Stimulated activated CD8-positive, alpha-beta memory T cell treated with anti-CD3 and anti-CD28 coated beads, Interleukin-12 subunit alpha, Interleukin-12 subunit beta, amount 100 ng/mL, for 1 hour (primary cell): ENCODE measurements around the gene ZSWIM3.
"Not testable (repeated sequence)": the region's sequence is repeated elsewhere in the genome, so short reads cannot be mapped to it uniquely, and the experiment has no call there.

ENCODE experiments used
- DNase-seq: peaks from one replicate; pipeline ENCODE4 v3.0.0-alpha.2; 2020; ENCODE audit warnings: low read depth

Gene ZSWIM3

DNA sequence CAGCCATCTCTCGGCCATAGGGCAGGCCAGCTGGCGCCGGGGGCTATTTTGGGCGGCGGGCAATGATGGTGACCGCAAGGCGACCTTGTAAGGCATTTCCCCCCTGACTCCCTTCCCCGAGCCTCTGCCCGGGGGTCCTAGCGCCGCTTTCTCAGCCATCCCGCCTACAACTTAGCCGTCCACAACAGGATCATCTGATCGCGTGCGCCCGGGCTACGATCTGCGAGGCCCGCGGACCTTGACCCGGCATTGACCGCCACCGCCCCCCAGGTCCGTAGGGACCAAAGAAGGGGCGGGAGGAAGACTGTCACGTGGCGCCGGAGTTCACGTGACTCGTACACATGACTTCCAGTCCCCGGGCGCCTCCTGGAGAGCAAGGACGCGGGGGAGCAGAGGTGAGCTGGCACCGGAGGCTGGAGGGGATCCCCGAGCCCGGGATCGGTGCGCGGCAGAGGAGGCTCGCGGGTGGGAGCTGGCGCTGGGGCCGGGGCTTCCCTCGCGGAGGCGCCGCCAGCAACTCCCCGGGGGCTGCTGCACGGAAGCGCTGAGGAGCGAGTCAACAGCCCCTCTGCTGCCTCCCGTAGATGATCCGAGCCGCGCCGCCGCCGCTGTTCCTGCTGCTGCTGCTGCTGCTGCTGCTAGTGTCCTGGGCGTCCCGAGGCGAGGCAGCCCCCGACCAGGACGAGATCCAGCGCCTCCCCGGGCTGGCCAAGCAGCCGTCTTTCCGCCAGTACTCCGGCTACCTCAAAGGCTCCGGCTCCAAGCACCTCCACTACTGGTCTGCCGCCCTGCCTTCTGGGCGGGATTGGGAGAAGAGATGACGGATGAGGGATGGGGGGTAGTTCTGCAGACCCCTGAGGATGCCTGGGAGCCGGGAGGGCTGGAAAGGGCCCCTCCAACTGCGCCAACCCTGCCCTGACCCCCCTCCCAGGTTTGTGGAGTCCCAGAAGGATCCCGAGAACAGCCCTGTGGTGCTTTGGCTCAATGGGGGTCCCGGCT is 33.9 kb downstream of the ZSWIM3 start, which contains the start of the genes CTSA and NEURL2:
CTSA (plus strand) TSS at position 351 of the 999 bp plus-strand sequence; CDS start at position 585, 234 bp downstream.
NEURL2 (minus strand) TSS at position 224 of the 999 bp plus-strand sequence; CDS start at position 7, 217 bp downstream.
- DNase-seq = peak; percentile 78

DNA sequence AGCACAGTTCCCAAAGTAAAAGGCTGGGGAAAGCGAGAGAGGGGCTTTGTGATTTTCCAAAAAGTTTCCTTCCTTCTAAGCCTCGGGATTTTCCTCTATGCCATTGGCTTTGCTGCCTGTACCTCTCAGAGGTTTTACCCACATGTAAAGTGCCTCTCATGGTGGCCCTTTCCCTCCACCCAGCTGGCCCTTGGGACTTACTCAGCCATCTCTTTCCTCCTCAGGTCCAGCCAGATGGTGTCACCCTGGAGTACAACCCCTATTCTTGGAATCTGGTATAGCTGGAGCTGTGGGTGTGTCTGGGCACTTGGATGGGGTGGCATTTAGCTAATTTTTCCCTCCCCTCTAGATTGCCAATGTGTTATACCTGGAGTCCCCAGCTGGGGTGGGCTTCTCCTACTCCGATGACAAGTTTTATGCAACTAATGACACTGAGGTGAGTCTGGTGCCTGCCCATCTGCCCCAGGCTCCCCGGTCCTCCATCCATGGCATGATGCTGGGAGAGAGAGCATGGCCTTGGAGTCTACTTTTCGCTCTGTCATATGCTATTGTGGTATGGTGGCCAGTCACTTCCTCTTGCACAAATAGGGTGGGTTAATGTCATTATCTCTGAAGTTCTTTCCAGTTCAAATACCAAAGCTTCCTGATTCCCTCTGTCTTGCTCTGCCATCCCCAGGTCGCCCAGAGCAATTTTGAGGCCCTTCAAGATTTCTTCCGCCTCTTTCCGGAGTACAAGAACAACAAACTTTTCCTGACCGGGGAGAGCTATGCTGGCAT is 34.8 kb downstream of the ZSWIM3 start:
- DNase-seq = no peak

DNA sequence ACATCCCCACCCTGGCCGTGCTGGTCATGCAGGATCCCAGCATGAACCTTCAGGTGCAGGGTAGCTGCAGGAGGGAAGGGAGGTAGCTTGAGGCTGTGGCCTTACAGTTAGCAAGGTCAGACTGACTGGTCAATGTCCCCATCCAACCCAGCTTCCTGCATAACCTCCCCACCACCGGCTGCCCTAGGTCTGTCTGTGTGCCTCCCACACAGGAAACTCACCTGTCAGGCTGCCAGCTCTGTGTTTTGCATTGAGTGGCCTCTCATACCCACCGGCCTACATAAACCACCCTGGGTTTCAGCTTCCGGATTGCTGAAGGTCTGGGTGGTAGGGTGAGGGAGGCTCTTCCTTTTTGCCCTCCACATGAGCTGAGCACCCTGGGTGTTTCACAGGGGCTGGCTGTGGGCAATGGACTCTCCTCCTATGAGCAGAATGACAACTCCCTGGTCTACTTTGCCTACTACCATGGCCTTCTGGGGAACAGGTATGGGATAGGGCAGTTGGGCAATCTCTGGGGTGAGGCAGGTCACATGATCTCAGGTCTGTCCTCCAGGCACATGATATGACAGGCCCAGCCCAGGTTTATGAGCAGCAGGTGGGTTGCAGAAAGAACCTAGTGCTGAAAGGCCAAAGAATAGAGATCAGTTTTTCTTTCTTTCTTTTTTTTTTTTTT is 35.5 kb downstream of the ZSWIM3 start:
- no peak for DNase-seq

DNA sequence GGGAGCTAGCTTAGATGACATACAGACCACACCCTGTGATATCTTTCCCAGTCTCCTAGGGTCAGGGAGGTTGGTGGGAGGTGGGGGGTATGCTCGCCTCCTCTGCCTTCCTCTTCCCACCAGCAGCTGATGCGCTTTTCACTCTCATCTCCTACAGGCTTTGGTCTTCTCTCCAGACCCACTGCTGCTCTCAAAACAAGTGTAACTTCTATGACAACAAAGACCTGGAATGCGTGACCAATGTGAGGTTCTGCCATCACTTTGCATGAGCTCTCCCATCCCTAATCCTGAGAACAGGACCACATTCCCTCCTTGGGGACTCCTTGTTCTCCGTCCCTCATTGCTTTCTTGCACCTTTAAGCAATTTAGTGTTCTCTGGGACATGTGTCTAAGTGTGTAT is 36.4 kb downstream of the ZSWIM3 start:
- no peak for DNase-seq

DNA sequence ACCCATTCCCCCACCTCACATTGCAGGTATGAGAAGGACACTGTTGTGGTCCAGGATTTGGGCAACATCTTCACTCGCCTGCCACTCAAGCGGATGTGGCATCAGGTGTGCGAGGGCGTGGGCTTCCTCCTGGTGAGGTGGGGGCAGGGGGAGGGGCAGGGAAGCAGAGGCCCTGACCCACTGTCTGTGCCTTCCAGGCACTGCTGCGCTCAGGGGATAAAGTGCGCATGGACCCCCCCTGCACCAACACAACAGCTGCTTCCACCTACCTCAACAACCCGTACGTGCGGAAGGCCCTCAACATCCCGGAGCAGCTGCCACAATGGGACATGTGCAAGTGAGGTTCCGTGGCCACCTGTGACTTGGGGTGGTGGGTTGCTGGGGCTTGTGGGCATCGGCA is 37.4 kb downstream of the ZSWIM3 start:
- no peak for DNase-seq

DNA sequence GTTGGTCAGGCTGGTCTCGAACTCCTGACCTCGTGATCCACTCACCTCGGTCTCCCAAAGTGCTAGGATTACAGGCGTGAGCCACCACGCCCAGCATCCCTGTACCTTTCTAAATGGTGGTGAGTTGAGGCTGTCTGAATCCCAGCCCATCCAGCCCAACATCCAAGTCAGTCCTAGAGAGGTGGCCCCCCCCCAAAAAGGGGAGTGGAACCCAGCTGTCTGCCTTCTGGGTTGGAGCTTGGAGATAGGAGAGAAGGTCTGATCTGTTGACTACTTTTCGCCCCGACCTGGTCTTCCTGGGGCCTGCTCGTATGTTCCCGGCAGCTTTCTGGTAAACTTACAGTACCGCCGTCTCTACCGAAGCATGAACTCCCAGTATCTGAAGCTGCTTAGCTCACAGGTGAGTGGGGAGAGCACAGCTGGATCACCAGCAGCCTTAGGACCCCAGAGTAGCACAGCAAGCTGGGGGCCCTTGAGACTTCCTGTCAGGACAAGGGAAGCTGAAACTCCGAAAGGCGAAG is 39.3 kb downstream of the ZSWIM3 start:
- DNase-seq = no peak

DNA sequence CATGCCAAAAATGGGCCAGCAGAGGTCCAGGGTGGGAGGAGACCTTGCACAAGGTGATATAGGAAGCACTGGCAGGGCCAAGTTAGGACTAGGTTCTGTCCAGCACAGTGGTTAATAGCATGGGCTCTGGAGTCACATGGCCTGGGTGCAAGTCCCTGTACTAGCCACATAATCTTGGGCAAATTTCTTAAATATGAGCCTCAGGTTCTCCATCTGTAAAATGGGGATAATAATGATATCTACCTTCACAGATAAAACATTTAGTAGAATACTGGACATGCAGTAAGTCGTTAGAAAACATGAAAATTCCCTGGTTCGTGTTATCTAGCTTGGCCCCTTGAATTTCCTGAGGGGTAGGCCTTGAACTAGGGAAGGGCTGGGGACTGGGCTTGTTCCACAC is 39.9 kb downstream of the ZSWIM3 start:
- DNase-seq = no peak

DNA sequence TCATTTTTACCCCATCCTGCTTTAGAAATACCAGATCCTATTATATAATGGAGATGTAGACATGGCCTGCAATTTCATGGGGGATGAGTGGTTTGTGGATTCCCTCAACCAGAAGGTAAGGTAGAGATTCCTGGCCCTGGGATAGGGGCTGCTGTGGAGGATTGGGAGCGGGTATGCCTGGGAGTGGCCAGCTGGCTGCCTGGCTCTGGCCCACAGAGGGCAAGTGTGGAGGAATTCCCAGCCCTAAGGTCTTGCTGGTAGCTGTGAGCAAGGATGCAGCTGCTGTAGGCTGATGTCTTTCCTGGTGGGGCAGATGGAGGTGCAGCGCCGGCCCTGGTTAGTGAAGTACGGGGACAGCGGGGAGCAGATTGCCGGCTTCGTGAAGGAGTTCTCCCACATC is 40.3 kb downstream of the ZSWIM3 start:
- no peak for DNase-seq

DNA sequence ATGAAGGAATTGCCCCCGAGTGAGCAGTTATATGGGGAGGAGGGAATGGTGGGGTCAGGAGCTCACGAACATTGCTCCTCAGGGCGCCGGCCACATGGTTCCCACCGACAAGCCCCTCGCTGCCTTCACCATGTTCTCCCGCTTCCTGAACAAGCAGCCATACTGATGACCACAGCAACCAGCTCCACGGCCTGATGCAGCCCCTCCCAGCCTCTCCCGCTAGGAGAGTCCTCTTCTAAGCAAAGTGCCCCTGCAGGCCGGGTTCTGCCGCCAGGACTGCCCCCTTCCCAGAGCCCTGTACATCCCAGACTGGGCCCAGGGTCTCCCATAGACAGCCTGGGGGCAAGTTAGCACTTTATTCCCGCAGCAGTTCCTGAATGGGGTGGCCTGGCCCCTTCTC is 40.9 kb downstream of the ZSWIM3 start:
- no peak for DNase-seq

DNA sequence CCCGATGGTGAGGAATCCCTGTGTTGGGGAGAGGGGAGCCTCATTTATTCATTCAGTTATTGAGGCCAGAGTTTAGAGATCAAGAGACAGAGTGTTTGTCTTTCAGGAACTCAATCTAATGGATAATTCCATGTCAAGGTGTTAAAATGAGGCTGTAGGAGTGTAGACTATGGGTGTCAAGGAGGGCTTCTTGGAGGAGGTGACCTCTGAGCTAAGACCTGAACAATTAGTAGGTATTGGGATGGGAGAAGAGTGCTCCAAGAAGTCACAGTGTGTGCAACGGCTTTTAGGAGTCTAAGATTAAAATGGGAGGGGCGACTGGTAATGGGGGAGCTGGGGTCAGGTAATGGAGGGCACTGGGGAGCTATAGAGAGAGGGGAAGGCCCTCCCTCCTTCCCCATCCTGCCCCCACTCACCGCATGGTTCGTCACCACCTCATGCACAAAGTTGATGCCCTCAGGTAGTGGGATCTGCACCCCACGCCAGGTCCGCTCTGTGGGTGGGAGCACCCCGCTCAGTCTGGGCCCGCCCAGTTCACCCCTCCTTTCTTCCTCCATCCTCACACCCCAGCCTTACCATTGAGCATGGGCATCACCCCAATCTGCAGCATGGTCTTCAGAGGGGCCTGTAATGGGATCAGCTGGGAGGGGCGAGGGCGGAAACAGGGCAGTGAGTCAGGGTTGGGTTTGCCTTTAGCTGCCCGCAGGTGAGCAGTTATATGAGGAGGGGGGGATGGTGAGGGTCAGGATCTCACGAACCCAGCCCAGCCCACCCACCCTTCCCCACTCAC is 41.8 kb downstream of the ZSWIM3 start:
- no peak for DNase-seq

DNA sequence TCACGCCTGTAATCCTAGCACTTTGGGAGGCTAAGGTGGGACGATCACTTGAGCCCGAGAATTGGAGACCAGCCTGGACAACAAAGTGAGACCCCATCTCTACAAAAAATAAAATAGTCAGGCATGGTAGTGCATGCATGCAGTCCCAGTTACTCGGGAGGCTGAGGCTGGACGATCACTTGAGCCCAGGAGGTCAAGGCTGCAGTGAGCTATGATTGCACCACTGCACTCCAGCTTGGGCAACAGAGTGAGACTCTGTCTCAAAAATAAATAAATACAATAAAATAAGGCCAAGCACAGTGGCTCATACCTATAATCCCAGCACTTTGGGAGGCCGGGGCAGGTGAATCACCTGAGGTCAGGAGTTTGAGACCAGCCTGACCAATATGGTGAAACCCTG is 43.9 kb downstream of the ZSWIM3 start:
- DNase-seq = not testable (repeated sequence)

DNA sequence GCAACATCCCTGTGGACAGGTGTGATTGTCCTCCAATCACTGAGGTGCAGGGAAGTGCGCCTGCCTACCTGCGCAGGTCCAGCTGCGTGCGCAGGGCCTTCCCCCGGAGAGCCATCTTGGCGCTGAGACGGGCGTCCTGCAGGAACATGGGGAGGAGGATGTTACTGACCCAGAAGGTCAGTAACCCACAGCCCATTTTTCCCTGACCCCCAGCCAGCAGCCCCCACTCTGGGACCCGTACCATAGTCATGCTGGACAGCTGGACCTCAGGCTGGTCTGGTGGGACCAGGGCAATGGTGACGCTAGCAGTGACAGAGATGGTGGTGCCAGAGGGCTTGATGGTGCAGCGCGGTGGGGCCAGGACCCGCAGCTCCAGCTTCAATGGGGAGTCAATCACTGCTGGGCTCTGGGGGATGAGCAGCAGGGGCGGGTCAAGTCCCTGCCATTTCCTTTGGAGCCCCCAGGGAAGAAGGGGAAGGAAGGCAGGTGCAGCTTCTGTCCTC is 44.8 kb downstream of the ZSWIM3 start:
- no peak for DNase-seq

DNA sequence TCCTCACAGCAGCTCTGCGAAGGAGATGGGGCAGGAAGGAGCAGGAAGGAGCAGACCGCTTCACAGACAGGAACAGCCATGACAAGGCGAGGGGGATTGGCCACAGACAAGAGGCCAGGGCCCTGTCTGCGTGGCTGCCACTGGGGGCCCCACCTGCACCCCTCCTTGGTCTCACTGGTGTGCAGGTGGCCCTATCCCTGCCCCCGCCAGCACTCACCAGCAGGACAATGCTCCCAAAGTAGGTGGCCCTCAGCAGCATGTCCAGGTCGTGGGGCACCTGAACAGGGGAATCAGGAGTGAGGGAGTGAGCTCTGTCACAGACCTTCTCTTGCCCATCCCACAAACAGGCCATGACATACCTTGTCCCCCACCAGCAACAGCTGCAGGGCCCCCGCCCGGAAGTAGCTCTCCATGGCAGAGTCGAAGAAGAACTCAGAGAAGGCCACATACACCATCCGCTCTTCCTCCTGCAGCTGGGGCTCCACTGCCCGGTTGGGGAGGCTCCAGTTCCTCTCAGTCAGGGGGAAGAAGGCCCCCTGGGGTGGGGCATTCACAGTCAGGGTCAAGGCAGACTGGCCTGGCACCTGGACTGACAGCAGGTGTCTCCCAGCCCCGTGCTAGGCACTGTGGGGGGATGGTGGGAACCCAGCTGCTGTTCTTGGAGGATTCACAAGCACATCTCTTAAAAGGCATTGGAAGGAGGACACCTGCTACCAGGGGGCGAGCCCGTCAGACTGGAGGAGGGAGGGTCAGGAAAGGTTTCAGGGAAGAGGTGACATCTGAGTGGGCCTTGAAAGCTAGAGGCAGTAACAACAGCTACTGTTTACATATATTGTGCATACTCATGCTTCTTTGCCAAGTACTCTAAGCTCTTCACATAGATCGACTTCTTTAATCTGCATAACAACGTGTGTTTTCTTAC is 47.4 kb downstream of the ZSWIM3 start:
- DNase-seq = no peak

DNA sequence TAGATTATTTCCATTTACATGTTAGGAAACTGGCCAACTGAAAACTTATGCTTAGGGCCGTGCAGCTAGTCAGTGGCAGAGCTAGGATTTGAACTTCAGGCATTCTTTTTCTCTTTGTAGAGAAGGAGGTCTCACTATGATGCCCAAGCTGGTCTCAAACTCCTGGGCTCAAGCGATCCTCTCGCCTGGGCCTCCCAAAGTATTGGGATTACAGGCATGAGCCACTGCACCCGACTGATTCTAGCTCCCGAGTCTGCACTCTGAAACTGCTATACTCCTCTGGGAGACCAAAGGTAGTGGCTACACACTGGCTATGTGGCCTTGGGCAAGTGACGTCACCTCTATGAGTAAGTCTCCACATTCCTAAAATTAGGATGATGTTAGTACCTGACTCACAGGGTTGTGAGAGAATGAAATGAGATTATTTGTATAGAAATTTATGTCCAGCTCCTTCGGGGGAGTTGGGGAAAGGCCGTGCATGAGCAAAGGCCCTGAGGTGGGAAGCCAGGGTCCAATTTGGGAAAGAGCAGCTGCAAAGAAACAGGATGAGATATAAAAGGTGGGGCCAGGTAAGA is 48.2 kb downstream of the ZSWIM3 start:
- no peak for DNase-seq

DNA sequence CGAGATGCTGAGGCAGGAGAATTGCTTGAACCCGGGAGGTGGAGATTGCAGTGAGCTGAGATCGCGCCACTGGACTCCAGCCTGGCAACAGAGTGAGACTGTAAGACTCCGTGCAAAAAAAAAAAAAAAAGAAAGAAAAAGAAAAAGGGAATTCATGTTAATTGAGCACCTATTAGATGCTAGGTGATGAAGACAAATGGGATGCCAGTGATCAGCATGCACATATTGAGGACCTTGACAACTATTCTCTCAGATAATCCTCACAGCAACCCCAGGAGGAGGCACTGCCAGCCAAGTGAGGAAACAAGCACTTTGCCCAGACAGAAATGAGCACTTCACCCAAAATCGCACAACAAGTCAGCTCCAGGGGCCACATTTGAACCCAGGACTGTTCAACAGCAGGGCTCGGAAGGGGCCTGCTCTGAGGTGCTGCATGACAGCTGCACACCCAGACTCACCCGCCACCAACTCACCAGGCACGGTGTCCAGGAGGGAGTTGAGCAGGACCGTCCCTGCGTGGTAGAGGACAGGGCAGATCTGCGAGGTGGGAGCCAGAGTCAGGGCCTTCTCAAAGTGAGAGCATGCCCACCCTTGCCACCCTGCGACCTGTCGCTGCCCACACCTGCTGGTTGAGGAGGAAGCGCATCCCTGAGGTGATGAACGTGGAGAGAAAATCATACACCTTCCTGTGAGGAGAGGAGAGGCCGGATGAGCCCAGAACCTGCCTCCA is 50.0 kb downstream of the ZSWIM3 start:
- DNase-seq = no peak

DNA sequence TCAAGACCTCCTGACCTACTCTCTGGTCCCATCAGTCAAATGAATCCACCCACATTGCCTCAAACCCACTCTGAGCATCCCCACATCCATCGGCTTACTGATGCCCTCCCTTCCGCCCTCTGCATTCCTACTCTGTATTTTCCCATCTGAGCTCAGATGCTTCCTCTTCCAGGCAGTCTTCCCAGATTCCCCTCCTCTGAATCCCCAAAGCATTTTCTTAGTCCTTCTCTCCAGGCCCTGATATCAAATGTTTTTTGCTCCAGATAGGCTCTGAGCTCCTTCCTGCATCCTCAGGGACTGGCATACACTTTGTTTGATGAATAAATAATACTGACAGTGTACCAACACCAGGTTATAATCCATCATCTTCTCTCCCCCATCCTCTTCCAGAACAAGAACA is 50.7 kb downstream of the ZSWIM3 start:
- no peak for DNase-seq

DNA sequence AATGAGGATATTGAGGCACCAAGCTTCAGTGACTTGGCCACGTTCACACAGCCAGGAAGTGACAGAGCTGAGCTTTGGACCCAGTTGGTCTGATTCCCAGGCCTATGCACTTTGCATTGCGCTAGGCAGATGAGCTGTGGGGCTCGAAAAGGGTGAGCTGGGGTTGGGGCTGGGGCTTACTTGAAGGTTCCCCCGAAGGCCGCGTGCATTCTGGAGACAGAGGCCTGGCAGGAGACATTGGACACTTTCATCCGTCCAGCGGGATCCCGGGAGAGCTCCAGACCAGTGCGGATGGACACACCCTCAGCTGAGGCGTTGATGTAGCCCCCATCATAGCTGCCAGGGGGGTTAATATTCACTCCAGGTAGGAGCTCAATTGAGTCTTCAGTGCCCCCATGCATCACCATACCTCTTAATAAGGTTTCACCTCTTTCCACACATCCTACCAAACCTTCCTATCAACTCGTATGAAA is 52.0 kb downstream of the ZSWIM3 start:
- DNase-seq = no peak

DNA sequence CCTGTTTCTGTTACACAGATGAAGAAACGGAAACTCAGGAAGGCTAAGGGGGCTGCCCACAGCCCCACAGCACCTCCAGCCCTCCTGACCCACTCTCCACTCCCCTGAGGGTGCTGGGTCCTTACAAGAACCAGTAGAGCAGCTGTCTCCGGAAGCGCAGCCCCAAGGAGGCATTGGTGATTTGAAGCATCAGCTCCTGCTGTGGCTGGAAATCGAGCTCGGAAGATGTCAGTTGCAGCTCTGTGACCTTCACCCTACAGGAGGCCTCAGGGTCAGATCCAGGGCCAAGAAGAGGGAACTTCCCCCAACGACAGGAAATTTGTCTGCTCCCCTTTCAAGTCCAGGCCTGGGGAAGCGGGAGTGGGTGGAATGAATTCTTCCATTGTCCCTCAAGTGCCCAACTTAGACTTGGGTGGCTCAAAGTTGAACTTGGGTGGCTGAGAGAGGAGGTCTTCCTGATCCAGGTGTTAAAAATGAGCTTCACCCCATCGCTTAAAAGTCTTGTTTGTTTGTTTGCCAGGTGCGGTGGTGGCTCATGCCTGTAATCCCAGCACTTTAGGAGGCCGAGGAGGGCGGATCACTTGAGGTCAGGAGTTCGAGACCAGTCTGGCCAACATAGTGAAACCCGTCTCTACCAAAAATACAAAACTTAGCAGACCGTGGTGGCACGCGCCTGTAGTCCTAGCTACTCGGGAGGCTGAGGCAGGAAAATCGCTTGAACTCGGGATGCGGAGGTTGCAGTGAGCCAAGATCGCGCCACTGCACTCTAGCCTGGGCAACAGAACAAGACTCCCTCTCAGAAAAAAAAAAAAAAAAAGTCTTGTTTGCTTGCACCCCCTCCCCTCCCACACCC is 52.6 kb downstream of the ZSWIM3 start:
- no peak for DNase-seq
